ENCODE measurements around the gene ACTL6B. TPM values are rescaled to one million over a fixed set of nuclear protein-coding genes. Genes with fewer than 3 reads are reported as not detected.
A peak's percentile ranks its signal among the peaks of the same experiment; 100 is the strongest.
"Not testable (repeated sequence)": the region's sequence is repeated elsewhere in the genome, so short reads cannot be mapped to it uniquely, and the experiment has no call there.

The ACTL6B gene
- total RNA-seq = not detected
- long read RNA-seq, donor 1 = 0 reads
- long read RNA-seq, donor 2 = 0 reads

- intact Hi-C loops (cut with DNase I) = no loop called here
These were observed at the start of gene ACTL6B for GRCh38 chr7:100655908-100656674. TSS of gene ACTL6B (minus strand) at chr7:100656448. CDS start at chr7:100656354, 94 bp downstream.

GRCh38 chr7:100705320-100705752, 49.1 kb upstream of the ACTL6B start:
- intact Hi-C loops (cut with DNase I) = loop anchor here in 1 of 2 donors (5.0 kb wide), 1 partner anchor 147 kb away; the partner anchor contains the start of gene SLC12A9
- DNase-seq (ENCODE audit: low spot score) = peak; percentile 93

More at GRCh38 chr7:100655908-100656674, at the start of gene ACTL6B:
- peak; percentile 90 for DNase-seq (ENCODE audit: low spot score)

- intact Hi-C loops (cut with DNase I); DNase-seq (ENCODE audit: low spot score): not testable (repeated sequence)
These were observed 44.8 kb upstream of the ACTL6B start for GRCh38 chr7:100701089-100701488.

DNA sequence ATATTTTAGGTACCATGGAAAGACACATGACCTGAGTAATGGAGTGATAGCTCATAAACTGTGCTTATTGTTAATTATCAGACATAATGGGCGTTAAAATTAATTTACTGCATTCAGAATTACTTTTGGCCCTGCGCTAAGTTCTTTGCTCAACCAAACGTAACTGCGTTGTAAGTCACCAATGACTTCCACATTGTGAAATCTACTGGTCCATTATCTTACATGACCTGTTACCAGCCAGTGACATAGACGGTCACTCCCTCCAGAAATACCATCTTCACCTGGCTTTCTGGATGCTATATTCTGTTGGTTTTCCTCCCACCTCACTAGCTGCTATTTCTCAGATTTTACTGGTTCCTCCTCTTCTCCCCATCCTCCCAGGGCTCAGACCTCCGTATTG, 42.8 kb upstream of the ACTL6B start:
- intact Hi-C loops (cut with DNase I) = no loop called here
- no peak for DNase-seq (ENCODE audit: low spot score)

- intact Hi-C loops (cut with DNase I) = no loop called here
These were observed 39.9 kb upstream of the ACTL6B start for GRCh38 chr7:100696123-100696521.

DNA sequence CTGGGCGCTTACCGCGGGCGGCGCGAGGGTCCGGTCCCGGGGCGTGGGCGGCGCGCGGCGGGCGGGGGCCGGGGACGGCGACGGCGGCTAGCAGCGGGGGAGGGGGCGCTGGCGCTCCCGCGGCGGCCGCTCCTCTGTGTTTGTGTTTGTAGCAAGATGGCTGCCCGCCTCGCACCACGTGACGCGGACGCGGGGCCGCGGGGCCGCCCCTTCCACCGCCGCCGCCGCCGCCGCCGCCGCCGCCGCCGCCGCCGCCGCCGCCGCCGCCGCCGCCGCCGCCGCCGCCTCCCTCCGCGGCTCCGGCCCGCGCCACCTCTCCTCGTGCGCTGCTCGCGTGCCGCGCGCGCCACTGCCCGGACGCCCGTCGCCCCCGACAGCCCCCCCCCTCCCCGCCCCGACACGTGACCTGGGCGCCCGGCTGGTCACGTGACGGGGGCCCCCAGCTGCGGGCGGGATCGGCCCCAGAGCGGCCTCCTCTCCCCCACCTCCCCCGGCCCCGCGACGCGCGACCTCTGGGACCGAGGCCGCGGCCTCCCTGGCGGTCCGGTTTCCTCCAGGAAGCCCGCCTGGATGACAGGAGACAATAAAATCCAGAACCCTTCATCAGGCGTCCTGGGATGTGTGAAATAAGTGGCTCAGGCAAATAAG, 38.0 kb upstream of the ACTL6B start, which contains the start of gene GIGYF1:
Gene GIGYF1 (minus strand): TSS at position 153 of the 648 bp plus-strand sequence. CDS start 6,012 bp downstream, outside the sequence.
- intact Hi-C loops (cut with DNase I) = loop anchor here (5.0 kb wide), 3 partner anchors 92 to 212 kb away; partner anchors contain the start of genes NYAP1 (in 1 of the 2) and PCOLCE (in 1 of the 2)
- DNase-seq (ENCODE audit: low spot score) = peak; percentile 92

More at GRCh38 chr7:100696123-100696521, 39.9 kb upstream of the ACTL6B start:
- no peak for DNase-seq (ENCODE audit: low spot score)

GRCh38 chr7:100693312-100694097, 37.3 kb upstream of the ACTL6B start:
- intact Hi-C loops (cut with DNase I) = loop anchor here (5.0 kb wide), 3 partner anchors 91 to 211 kb away; partner anchors contain the start of genes NYAP1 (in 1 of the 2) and PCOLCE (in 1 of the 2)
- no peak for DNase-seq (ENCODE audit: low spot score)

DNA sequence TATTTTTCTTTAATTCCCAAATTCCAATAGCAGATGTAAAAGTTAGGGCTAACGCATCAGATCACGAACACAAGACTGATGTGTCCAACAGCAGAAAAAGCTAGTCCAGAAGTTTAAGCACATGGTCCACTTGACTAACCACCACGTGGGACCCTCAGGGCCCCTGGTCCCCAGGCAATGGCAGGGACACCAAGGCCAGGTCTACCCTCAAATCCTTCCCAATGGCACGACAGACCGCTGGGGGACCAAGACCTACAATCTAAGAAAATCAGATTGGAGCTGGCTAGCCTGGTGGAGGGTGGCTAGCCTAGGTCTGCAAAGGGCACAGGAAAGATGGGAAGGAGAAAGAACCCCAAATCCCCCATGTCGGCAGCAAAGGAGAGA, 36.3 kb upstream of the ACTL6B start:
- intact Hi-C loops (cut with DNase I) = loop anchor here (5.0 kb wide), 3 partner anchors 90 to 210 kb away; partner anchors contain the start of genes NYAP1 (in 1 of the 2) and PCOLCE (in 1 of the 2)
- no peak for DNase-seq (ENCODE audit: low spot score)

DNA sequence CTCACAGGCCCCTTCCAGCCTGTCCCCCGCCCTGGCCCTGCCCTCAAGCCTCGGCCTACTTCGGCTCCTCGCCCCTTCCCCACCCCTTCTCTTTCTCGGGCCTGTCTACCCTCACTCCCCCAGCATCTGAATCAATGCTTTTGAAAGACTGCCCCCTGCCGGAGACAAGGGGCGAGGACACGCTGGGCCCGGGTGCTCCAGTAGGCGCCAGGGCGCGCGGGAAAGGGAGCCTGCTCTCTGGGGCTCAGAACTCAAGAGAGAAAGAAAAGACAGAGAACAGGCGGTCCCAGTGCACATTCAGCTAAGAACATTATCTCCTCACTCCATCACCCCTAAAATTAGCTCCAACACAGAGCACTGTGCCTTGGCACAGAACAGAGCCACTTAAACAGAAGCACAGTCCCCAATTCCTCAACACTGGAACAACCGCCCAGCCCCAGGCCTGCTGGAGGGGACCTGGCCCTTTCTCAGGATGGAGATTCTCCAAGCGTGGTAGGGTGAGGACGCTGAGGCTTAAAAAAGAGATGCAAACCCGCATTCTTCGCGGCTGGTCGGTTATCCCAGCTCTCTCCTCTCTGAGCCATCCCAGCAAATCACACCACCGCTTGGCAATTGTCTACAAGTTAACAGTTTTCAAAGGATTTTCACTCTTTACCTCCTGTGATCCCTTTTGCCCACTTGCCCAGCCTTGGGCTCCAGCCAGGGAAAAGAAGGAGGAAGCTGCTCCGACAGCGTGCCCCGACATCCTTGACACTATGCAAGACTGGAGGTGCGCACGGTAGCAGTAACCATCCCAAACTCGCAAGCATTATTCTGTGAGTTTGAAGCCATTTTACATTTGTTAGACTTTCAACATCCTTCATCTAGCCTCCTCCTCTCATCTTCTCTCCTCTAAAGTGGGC, 35.7 kb upstream of the ACTL6B start:
- peak; percentile 94 for DNase-seq (ENCODE audit: low spot score)
- intact Hi-C loops (cut with DNase I) = loop anchor here (5.0 kb wide), 3 partner anchors 90 to 210 kb away; partner anchors contain the start of genes NYAP1 (in 1 of the 2) and PCOLCE (in 1 of the 2)

DNA sequence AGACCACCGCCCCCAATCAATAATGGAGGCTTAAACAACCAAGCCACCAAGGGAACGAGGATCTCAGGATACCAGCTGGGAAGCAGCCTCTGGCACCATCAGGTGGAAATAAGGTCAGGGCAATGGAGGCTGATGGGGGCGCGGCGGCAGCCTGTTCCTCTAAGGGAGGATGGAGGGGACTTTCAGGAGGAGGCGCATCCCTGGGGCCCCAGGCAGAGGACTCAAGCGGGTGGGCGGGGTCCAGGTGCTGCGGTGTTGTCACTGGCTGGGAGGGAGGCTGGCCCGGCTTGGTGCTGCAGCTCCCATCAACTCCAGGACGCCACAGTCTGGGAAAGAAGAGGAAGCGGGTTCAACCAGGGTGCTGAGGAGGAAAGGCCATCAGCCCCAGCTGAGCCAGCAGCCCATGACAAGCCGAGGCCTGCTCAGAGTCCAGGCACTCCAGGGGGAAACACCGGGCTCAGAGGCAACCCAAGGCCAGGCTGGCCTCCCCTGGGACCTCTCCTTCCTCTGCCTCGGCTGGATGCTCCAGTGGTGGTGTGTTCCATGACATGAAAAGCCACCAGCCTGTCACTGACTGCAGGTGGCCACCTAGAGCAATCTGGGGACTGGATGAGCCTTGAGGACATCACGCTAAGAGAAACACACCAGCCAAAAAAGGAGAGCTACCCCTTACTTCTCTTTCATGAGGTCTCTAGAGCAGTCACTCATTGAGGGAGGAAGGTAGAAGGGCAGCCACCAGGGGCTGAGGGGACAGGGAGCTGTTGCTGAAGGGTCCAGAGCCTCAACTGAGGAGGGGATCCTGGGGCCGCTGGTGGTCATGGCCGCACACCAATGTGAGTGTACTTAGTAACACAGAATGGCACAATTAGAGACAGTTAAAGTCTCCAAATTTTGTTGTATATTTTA, 33.2 kb upstream of the ACTL6B start:
- DNase-seq (ENCODE audit: low spot score) = no peak
- intact Hi-C loops (cut with DNase I) = loop anchor here (5.0 kb wide), 4 partner anchors 87 to 217 kb away; partner anchors contain the start of genes NYAP1 (in 1 of the 2) and PCOLCE (in 1 of the 2)

- intact Hi-C loops (cut with DNase I) = loop anchor here in 1 of 2 donors (5.0 kb wide), 1 partner anchor 216 kb away; no protein-coding TSS in a partner anchor
- no peak for DNase-seq (ENCODE audit: low spot score)
These were observed 32.1 kb upstream of the ACTL6B start for GRCh38 chr7:100688326-100688860.

- intact Hi-C loops (cut with DNase I) = loop anchor here in 1 of 2 donors (5.0 kb wide), 1 partner anchor 216 kb away; no protein-coding TSS in a partner anchor
- no peak for DNase-seq (ENCODE audit: low spot score)
These were observed 31.6 kb upstream of the ACTL6B start for GRCh38 chr7:100687751-100688300.

GRCh38 chr7:100687261-100687660, 31.0 kb upstream of the ACTL6B start:
- intact Hi-C loops (cut with DNase I) = loop anchor here in 1 of 2 donors (5.0 kb wide), 1 partner anchor 215 kb away; no protein-coding TSS in a partner anchor
- no peak for DNase-seq (ENCODE audit: low spot score)

GRCh38 chr7:100686822-100687211, 30.6 kb upstream of the ACTL6B start:
- no peak for DNase-seq (ENCODE audit: low spot score)
- intact Hi-C loops (cut with DNase I) = loop anchor here in 1 of 2 donors (5.0 kb wide), 1 partner anchor 215 kb away; no protein-coding TSS in a partner anchor

DNA sequence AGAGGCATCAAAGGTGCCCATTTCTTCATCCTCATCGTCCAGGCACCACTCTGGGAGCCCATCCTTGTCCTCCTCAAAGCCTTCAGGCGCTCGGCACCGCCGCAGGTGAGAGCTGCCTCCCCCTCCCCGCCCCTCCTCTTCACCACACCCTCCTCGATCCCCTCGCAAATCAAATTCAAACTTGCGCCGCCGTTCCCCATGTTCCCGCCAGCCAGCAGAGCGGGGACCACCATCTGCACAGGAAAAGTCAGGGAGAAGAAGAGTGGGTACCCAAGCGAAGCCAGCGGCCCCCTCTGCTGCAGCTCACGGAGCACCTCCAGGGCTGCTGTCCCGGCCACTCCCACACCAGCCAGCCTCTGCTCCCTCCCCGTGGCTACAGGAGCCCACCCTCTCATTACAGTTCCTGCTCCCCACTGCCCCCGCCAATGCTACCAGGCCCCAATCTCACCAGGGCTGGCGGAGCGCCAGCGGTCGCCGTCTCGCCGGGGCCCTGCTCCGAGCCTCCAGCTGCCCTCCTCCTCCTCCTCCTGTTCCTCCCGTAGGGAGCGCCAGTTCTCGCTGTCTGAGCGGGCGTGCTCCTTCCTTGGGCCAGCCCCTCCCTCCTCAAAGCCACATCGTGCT, 30.1 kb upstream of the ACTL6B start:
- intact Hi-C loops (cut with DNase I) = loop anchor here in 1 of 2 donors (5.0 kb wide), 1 partner anchor 214 kb away; no protein-coding TSS in a partner anchor
- no peak for DNase-seq (ENCODE audit: low spot score)
